Measurements from ENCODE around the gene ZNF497. TPM values are rescaled to one million over a fixed set of nuclear protein-coding genes. Genes with fewer than 3 reads are reported as not detected.
"Not testable (repeated sequence)": the region's sequence is repeated elsewhere in the genome, so short reads cannot be mapped to it uniquely, and the experiment has no call there.

The ZNF497 gene
- total RNA-seq, 2 donors from 2014 or later: 6.6 to 11.0 TPM

DNA sequence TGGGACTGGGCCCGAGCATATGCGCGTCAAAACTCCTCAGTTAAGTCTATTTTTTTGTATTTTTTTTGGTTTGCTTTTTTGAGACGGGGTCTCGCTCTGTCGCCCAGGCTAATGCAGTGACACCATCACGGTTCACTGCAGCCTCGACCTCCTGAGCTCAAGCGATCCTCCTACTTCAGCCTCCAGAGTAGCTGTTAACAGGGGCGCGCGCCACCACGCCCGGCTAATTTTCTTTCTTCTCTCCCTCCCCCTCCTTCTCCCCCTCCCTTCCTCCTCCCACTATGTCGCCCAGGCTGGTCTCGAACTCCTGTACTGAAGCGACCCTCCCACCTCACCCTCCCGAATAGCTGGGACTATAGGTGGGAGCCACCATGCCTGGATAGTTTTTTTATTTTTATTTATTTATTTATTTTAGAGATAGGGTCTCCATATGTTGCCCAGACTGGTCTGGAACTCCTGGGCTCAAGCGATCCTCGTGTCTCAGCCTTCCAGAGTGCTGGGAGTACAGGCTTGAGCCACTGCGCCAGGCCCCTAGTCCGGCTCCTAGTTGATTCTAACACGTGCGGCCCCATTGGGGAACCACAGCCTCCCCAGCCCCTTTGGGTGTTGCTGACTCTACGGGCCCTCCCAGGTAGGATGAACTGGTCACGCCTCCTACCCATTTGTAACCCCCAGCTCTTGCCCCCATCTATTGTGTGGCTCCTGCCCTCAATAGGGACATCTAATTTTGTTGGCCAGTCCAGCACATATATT lies 19.1 kb upstream of the ZNF497 start:
- H3K4me3 ChIP-seq: peak overlapping the region; percentile 87
- H3K4me1 ChIP-seq (replicated peaks): peaks cover 12% of the 10 kb centered on the region
- H3K27me3 ChIP-seq (replicated peaks; ENCODE audit: insufficient read depth): no peaks in the 10 kb centered on the region
- H3K27ac ChIP-seq: peak overlapping the region; percentile 95 to 97
- TF ChIP-seq, protein P1, sequence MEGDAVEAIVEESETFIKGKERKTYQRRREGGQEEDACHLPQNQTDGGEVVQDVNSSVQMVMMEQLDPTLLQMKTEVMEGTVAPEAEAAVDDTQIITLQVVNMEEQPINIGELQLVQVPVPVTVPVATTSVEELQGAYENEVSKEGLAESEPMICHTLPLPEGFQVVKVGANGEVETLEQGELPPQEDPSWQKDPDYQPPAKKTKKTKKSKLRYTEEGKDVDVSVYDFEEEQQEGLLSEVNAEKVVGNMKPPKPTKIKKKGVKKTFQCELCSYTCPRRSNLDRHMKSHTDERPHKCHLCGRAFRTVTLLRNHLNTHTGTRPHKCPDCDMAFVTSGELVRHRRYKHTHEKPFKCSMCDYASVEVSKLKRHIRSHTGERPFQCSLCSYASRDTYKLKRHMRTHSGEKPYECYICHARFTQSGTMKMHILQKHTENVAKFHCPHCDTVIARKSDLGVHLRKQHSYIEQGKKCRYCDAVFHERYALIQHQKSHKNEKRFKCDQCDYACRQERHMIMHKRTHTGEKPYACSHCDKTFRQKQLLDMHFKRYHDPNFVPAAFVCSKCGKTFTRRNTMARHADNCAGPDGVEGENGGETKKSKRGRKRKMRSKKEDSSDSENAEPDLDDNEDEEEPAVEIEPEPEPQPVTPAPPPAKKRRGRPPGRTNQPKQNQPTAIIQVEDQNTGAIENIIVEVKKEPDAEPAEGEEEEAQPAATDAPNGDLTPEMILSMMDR (IDR thresholded peaks at IDR 0.05): no peak
- TF ChIP-seq POLR2AphosphoS5 (IDR thresholded peaks at IDR 0.05) (no peak), POLR2A (IDR thresholded peaks at IDR 0.05) (no peak)
- 26% methylated on average over 26 of the region's 26 CpGs for WGBS
- no peak for DNase-seq (ENCODE audit: low spot score)
- H3K9me3 ChIP-seq: no peaks in the 10 kb centered on the region
- no peaks in the 10 kb centered on the region for H3K36me3 ChIP-seq
- intact Hi-C loops (cut with DNase I): loop anchor here (2.0 kb wide), 1 partner anchor 55 kb away; the partner anchor contains the start of gene ZSCAN22

DNA sequence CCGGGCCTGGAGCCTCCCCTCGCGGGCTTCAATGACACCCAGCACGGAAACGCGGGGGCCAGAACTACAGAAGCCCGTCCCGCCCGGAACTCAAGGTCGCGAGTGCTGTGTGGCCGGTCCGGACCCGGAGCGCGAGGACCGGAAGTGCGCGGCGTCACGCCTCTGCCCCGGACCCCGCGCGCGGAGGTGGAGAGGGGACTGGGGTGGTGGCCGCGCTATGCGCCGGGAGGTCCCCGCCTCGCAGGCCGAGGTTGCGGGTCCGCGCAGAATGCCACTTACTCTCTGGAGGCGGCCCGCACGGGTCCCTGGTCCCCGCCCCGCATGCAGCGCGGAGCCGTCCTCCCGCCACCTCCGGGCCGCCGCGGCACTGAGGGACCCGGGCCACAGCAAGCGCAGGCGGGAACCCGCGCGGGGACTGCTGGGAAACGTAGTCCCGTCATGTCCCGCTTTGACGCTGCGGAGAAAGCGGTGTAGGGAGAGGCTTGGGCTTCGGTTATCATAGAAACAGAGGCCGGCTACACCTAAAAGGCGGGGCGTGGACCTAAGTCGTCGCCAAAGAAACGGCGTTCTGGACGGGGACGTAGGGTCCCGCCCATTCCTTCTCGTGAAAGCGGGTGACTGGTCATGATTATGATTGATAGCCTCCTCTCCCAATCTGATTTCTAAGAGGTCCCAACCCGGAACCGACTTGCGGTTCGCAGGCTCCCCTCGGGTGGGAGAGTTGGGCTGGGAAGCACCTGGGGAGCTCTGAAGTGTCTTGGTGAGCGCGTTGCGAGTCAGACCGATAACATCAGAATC lies 18.3 kb upstream of the ZNF497 start, which contains the start of gene ZNF837:
Gene ZNF837 (minus strand): TSS at position 369 of the 798 bp plus-strand sequence. CDS start 11,698 bp downstream, outside the sequence.
- Histone ChIP-seq H3K27me3 (replicated peaks; ENCODE audit: insufficient read depth) (no peaks in the 10 kb centered on the region), H3K4me3 (peak within 1 kb of the TSS; percentile 87), H3K4me1 (replicated peaks) (peaks cover 10% of the 10 kb centered on the region), H3K9me3 (no peaks in the 10 kb centered on the region), H3K36me3 (no peaks in the 10 kb centered on the region), H3K27ac (peak within 1 kb of the TSS; percentile 95 to 97)
- intact Hi-C loops (cut with DNase I): loop anchor here (2.0 kb wide), 1 partner anchor 54 kb away; the partner anchor contains the start of gene ZSCAN22
- TF ChIP-seq POLR2A (IDR thresholded peaks at IDR 0.05) (peak; percentile 73), POLR2AphosphoS5 (IDR thresholded peaks at IDR 0.05) (peak; percentile 95)
- TF ChIP-seq, protein P1 (IDR thresholded peaks at IDR 0.05): peak in 2 of 4 experiments; percentile 38 to 55
- WGBS: under 1% methylated on average over 76 of the region's 83 CpGs
- DNase-seq (ENCODE audit: low spot score): peak; percentile 99

DNA sequence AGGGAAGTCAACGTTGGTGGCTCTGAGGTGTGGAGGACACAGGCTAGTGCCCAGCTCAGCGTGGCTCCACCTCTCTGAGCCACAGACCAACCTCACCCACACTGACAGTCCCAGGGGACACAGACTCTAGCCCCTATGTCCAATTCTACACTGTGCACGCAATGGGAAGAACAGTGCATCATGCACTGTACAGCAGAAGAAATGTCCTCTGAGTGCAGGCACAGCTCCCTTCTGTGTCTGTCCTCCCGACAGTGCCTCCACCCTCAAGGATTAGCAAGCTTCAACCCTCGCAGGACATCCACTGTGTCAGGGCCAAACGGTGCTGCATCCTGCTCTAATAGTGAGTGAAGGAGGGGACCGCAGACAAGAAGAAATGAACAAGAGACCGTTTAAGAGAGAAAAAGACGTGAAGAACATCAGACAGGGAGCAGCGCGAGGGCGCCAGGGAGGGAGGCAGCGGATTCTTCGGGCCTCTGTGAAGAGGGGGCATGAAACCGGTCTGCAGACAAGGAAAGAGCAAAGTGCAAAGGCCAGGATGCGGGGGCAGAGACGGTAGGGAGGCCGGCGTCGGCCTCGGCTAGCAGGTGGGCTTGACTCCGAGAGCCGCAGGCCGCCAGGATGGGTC lies 17.6 kb upstream of the ZNF497 start:
- DNase-seq (ENCODE audit: low spot score): no peak
- Histone ChIP-seq H3K36me3 (no peaks in the 10 kb centered on the region), H3K27ac (peak overlapping the region; percentile 95 to 97), H3K9me3 (no peaks in the 10 kb centered on the region), H3K27me3 (replicated peaks; ENCODE audit: insufficient read depth) (no peaks in the 10 kb centered on the region), H3K4me1 (replicated peaks) (peaks cover 4% of the 10 kb centered on the region), H3K4me3 (peak overlapping the region; percentile 87)
- intact Hi-C loops (cut with DNase I): loop anchor here (2.0 kb wide), 1 partner anchor 53 kb away; the partner anchor contains the start of gene ZSCAN22
- no peak for TF ChIP-seq POLR2AphosphoS5 (IDR thresholded peaks at IDR 0.05)
- no peak for TF ChIP-seq POLR2A (IDR thresholded peaks at IDR 0.05)
- TF ChIP-seq, protein P1 (IDR thresholded peaks at IDR 0.05): no peak
- 4% methylated on average over 24 of the region's 24 CpGs for WGBS

DNA sequence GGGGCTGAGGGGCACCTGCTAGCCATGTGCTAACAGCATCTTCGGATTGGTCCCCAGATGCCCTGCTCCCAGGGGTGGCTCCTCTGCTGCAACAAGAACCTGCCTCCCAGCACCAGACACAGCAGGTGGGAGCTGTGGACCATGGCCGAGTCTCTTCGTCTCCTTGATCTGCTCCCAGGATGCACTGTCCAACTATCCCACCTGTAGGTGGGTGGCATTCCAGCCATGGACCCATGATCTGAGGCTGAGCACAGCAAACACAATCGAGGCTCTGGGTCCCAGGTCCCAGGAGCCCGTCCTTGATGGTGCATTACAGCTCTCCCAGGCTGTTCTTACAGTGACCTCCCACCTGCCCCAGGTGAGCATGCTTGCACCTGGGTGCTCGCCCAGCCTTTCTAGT lies 16.7 kb upstream of the ZNF497 start:
- DNase-seq (ENCODE audit: low spot score): no peak
- WGBS: 93% methylated on average over 5 of the region's 6 CpGs

DNA sequence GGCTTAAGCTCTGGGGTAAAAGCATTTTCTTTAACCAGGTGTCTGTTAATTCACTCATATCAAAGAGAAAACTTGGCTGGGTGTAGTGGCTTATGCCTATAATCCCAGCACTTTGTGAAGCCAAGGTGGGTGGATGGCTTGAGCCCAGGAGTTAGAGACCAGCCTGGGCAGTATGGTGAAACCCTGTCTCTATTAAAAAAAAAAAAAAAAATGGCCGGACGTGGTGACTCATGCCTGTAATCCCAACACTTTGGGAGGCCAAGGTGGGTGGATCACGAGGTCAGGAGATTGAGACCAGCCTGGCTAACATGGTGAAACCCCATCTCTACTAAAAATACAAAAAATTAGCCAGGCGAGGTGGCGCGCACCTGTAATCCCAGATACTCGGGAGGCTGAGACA lies 14.2 kb upstream of the ZNF497 start:
- 86% methylated on average over 7 of the region's 7 CpGs for WGBS
- H3K4me3 ChIP-seq; H3K36me3 ChIP-seq; intact Hi-C loops (cut with DNase I); H3K27ac ChIP-seq; H3K4me1 ChIP-seq (replicated peaks); H3K27me3 ChIP-seq (replicated peaks; ENCODE audit: insufficient read depth); DNase-seq (ENCODE audit: low spot score); H3K9me3 ChIP-seq: not testable (repeated sequence)

More for the DNA sequence above, 16.7 kb upstream of the ZNF497 start:
- peaks cover 4% of the 10 kb centered on the region for H3K4me1 ChIP-seq (replicated peaks)
- no peaks in the 10 kb centered on the region for H3K27me3 ChIP-seq (replicated peaks; ENCODE audit: insufficient read depth)
- H3K4me3 ChIP-seq: no peak overlapping the region
- H3K9me3 ChIP-seq: no peaks in the 10 kb centered on the region
- H3K36me3 ChIP-seq: no peaks in the 10 kb centered on the region
- intact Hi-C loops (cut with DNase I): no loop called here
- no peak overlapping the region for H3K27ac ChIP-seq
- TF ChIP-seq POLR2A (IDR thresholded peaks at IDR 0.05) (no peak), POLR2AphosphoS5 (IDR thresholded peaks at IDR 0.05) (no peak)
- TF ChIP-seq, protein P1 (IDR thresholded peaks at IDR 0.05): no peak
